A172 (cell line): ENCODE measurements around the gene KLHDC7B. TPM values are rescaled to one million over a fixed set of nuclear protein-coding genes. Genes with fewer than 3 reads are reported as not detected.
A peak's percentile ranks its signal among the peaks of the same experiment; 100 is the strongest.

ENCODE experiments used
- DNase-seq: peaks from one replicate; pipeline ENCODE4 v3.0.0-alpha.2; 2015; ENCODE audit warnings: low spot score
- total RNA-seq: library from RNA; depleted of rRNA; stranded (reverse); fragments of >200 nt; shearing (Covaris generic); gene quantifications from 2 replicates; pipeline ENCODE4 v1.2.3, GENCODE V29; 2014

The KLHDC7B gene
- total RNA-seq, 1 experiment from 2014 or later: not detected

DNA sequence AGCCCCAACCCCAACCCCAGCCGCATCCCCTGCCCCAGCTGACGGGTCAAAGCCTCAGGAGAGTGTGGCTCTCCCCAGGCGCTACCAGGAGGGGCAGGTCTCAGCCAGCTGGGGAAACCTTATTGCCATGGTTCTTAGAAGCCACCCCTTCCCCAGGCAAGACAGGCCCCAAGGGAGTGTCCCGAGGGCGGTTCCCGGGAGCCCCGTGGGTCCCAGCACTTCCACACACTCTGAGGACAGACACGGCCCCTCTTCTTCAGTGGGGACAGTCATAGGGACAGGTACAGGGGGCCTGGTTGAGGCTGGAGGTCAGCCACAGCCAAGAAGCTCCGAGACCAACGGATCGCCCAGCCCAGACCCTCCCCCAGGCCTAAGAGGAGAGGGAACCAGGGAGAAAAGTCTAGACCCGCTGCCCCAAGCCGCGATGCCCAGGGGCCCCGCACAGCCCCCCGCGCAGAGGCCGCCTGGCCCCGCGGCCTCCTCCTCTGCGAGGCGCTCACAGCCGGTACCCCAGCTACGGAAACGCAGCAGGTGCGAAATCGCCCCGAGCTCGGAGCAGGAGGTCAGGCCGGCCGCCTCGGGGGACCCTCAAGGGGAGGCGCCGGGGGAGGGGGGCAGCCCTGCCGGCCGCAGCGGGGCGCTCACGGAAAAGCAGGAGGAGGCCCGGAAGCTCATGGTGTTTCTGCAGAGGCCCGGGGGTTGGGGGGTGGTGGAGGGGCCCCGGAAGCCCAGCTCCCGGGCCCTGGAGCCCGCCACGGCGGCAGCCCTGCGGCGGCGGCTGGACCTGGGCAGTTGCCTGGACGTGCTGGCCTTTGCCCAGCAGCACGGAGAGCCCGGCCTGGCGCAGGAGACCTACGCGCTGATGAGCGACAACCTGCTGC lies 2.6 kb downstream of the KLHDC7B start:
- DNase-seq: no peak

DNA sequence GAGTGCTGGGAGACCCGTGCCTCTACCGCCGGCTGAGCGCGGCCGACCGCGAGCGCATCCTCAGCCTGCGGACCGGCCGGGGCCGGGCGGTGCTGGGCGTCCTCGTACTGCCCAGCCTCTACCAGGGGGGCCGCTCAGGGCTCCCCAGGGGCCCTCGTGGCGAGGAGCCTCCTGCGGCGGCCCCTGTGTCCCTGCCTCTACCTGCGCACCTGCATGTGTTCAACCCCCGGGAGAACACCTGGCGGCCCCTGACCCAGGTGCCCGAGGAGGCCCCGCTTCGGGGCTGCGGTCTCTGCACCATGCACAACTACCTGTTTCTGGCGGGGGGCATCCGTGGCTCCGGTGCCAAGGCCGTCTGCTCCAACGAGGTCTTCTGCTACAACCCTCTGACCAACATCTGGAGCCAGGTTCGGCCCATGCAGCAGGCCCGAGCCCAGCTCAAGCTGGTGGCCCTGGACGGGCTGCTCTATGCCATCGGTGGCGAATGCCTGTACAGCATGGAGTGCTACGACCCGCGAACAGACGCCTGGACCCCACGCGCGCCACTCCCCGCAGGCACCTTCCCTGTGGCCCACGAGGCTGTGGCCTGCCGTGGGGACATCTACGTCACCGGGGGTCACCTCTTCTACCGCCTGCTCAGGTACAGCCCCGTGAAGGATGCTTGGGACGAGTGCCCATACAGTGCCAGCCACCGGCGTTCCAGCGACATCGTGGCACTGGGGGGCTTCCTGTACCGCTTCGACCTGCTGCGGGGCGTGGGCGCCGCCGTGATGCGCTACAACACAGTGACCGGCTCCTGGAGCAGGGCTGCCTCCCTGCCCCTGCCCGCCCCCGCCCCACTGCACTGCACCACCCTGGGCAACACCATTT lies 3.5 kb downstream of the KLHDC7B start:
- DNase-seq: no peak

DNA sequence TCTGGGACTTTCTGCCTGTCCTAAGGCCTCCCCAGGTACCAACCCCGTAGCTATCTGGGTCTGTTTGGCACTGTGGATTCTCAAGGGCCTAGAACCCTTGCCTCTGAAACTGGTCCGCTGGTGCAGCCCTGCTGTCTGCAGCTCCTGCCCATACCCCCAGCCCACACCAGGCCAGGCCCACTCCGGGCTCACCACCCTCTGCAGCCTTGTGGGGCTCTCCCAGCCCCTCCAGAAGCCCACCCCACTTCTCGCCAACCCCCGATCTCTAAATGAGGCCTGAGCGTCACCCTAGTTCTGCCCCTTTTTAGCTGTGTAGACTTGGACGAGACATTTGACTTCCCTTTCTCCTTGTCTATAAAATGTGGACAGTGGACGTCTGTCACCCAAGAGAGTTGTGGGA lies 4.7 kb downstream of the KLHDC7B start:
- DNase-seq: no peak

DNA sequence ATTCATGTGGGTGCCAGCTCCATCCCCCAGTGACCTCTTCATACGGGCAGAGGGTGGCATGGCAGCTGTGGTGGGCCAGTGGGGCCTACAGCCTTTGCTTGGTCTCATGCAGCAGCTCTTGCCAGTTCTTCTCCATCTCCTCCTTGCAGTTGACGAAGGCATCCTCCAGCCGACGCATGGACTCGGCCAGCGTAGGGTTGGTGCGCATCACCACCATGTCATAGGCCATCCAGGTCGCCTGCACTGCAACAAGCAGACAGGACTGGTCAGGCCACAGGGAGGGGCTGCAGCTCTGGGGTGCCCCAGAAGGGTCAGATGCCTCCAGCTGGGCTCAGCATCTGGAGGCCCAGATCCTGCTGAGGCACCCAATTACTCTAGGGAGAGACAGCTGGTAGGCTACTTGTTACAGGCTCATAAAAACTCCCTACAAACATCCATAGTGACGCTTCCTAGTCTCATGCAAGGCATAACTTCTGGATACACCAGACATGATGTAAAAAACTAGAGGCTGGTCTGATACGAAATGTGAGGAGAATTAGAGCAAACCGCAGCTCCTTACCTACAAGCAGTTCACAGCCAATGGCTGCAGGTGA lies 5.6 kb downstream of the KLHDC7B start:
- DNase-seq: no peak

DNA sequence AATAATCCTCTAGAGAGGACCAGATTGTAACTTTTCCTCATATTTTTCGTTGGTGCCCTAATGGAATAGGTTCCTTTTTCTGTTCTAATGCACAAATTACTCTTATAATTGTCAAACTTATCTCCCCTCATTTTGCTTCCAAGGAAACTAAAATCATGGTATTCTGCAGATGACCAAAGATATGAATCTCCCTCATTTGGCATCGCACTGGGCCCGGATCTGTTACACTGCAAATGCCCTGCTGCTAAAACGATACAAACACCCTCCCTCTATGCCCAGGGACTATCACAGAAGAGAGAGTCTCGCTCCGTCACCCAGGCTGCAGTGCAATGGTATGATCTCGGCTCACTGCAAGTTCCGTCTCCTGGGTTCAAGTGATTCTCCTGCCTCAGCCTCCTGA lies 7.6 kb downstream of the KLHDC7B start:
- DNase-seq: no peak

DNA sequence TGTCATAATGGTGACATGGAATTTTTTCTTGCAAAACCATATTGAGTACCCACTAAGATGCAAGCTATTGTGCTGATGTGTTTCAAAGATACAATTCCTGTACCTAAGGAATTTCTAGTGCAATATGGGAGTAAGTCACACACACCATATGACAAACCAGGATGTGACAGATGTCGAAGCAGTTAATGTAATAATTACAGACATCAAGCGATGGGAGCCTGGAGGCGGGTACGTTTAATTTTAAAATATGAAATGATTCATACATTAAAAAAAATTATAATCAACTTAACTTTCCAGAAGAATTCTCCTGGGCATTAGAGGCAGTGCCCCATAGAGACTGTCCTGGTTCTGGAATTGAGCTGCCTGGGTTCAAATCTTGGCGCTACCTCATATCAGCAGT lies 11.0 kb downstream of the KLHDC7B start:
- DNase-seq: no peak

DNA sequence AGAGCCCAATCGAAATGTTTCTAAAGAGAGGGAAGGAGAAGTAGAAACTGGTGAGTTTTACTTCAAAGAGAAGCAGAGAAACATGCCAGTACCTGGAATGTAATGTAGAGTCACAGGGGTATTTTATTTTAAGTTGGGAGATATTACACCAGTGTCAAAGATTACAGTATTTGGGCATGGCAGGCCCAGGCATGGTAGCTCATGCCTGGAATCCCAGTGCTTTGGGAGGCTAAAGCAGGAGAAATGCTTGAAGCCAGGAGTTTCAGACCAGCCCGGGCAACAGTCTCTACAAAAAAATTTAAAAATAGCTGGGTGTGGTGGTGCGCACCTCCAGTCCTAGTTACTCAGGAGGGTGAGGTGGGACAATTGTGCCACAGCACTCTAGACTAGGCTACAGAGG lies 14.3 kb downstream of the KLHDC7B start:
- no peak for DNase-seq

DNA sequence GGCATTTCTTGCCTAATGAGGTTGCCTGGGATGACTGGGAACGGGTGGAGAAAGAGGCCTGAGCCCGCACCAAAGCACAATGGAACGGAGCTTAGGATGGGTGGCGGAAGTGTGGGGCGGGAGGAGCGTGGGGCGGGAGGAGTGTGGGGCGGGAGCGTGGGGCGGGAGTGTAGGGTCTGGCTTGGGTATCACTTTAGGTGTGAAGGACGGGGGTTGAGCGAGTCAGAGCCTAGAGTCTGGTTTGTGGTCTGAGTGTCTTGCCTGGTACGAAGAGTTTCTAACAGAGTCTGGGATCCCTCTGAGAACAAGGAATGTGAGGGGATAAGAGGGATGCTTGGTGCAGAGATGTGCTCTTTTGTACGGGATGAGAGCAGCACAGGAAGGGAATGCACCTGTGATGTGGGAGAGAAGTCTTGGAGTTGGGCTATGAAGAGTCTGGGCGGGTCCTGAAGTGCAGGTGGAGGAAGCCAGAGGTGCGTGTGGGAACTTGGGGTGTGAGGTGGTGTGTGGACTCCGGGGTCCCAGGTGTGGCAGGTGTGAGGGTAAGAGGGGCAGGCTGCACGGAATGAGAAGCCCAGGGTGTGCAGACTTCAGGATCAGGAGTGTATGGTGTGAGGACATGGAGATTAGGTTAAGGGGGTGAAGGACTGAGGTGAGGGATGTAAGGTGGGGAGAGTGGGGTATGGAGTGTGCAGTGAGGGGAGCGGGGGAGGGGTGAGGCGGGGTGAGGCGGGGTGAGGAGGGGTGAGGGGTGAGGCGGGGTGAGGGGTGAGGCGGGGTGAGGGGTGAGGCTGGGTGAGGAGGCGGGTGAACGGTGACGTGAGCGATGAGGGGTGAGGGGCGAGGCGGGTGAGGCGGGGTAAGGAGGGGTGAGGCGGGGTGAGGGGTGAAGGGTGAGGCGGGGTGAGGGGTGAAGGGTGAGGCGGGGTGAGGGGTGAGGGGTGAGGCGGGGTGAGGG lies 16.0 kb downstream of the KLHDC7B start:
- no peak for DNase-seq

DNA sequence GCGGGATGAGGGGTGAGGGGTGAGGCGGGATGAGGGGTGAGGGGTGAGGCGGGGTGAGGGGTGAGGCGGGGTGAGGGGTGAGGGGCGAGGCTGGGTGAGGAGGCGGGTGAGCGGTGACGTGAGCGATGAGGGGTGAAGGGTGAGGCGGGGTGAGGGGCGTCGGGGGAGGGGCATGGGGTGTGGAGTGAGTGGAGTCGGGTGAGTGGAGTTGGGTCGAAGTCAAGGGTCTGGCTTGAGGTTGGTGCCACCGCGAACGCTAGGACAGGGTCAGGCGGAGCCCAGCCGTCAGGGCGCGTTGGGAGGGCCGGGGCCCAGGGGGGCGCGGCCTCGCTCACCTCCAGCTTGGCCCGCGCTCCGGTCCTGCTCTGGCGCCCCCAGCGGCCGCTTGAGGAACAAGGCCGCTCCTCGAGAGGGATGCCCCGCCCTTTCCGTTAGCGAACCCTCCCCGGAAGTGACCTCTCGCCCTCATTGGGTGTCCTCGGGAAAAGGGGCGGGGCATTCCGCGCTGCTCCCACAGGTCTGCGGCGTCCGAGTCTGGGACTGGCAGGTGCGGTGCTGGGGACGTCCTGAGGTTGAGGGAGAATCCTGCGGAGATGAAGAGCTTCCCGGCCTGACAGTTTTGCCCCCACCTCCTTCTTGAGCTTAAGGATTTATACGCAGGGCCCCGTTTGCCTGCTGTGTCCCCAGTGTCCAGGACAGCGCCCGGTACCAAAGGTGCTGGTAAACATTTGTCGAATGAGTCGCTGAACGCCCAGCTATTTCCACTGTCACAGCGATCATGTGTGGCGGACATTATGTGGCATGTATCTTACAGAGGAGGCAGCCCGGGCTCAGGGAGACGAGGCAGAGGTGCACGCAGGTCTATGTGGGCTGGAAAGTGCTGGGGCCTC lies 17.1 kb downstream of the KLHDC7B start, which contains the start of gene SYCE3:
Gene SYCE3, minus strand, starts transcription at position 397 of the 890 bp plus-strand sequence. CDS start 6,514 bp downstream, outside the sequence.
- DNase-seq: peak; percentile 78

DNA sequence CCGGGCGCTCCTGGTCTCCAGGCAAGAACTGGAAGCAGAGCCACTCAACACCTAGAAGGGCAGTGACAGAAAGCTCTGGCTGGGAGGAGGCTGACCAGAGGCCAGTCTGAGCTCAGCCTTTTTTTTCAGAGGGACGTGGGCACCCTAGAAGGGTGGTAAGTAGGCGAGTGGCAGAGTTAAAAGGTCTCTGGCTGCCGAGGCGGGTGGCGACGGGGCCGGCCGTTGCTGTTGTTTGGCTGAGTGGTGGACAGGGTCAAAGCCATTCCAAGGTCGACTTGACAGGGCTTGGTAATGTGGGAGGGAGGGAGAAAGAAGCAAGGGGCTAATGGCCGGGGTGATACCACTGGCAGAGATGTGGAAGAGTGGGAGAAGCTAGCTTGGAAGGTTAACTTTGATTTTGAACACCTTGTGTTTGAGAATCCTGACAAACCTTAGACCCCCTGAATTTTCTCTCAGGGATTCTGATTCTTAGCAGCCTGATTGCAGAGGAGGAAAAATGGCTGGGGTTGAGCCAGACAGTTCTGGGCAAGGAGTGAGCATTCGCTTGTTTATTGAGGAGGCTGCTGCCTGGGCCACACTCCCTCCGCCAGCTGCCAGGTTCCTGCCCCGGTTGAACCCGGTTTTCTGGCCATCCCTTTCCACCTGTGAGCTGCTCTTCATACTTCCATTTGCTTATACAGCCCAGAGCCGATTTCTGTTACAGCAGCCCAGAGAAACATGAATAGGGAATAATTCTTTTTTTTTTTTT lies 17.9 kb downstream of the KLHDC7B start:
- no peak for DNase-seq

DNA sequence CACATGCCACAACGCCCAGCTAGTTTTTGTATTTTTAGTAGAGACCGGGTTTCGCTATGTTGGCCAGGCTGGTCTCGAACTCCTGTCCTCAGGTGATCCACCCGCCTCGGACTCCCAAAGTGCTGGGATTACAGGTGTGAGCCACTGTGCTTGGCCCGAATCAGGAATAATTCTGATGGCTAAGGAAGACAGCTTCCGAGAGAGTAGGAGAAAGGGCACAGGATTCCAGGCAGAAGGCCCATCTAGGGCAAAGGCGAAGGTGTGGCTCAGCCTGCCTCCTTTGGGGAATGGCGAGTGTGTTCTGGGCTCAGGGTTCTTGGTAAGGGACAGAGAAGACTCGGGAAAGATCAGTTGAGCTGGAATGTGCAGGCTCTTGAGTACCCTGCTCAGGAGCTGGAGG lies 18.6 kb downstream of the KLHDC7B start:
- DNase-seq: no peak

DNA sequence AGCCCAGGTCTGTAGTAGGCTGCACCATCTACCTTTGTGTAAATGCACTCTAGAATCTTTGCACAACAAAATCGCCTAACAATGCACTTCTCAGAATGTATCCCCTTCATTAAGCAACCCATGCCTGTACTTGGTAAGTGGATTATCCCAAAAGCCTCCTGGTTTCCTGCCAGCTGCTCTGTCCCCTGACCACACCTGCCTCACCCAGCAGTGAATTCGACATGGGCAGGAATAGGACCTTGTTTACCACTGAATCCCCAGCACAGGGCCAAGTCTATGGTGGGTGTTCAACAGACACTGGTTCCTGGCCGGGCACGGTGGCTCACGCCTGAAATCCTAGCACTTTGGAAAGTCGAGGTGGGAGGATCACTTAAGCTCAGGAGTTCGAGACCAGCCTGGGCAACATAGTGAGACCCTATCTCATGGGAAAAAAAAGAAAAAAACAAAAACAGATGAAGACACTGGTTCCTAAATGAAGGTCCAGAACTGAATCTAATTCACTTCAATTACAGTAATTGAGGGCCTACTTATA lies 22.1 kb downstream of the KLHDC7B start:
- DNase-seq: no peak

DNA sequence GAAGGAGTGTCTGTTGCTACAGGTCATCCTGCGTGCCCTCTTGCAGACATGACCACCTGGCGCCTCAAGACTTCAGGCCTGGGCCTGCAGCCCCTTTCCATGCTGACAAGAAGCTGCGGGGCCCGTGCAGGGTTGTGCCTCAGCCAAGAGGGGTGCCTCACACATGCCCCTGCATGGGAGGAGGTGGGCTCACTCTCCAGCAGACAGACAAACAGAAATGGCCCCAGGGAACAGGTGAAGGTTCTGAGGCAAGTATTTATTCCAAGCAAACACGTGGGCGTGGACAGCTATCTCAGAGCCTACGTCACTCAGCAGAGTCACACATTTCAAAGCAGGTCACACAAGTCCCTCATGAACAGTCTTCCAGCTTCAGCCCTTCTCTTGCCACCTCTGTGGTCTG lies 22.9 kb downstream of the KLHDC7B start:
- no peak for DNase-seq

DNA sequence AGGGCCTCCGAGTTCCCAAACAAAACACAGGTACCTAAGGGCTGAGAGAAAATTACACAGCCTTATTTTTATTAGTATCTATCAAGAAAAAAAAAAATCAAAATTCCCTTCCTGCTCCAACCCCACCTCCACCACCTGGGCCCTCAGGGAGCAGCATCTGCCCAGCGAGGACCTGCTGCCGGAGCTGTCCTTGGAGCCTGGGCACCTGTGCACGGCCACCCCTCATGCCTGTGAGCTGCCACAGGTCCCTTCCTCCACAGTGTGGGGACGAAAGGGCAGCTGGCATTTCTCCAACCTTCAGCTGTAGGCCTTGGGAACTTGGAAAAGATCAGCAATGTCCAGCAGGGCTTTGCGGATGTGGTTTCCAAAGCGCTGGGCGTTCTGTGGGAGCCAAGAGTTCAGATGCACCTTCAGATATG lies 23.4 kb downstream of the KLHDC7B start:
- DNase-seq: no peak

DNA sequence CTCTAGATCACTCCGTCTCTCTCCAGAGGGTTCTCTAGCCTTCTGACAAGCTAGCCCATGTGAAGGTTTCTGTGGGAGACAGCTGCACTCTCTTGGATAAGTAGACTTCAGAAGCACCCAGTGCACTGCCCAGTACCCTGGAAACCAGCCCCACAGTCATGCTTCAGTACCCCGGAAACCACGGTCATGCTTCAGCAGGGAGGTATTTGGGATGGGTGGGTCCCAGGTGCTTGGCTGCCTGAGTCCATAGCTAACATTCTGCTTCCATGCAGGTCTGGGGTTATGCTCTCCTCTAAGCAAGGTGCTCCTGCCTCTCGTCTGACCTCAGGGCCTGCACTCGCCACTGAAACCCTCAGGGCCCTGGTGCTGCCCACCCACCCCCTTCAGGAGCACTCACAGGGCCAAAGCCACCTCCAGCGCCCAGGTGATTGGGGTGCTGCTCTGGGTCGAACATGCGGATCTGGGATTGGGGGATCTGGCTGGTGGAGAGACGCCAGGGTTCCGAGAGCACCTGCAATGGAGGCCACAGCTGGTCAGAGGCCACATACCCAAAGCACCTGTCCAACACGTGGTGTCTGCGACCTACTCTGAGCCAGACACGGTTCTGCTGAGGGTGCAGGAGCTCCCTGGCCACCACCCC lies 24.3 kb downstream of the KLHDC7B start:
- no peak for DNase-seq

DNA sequence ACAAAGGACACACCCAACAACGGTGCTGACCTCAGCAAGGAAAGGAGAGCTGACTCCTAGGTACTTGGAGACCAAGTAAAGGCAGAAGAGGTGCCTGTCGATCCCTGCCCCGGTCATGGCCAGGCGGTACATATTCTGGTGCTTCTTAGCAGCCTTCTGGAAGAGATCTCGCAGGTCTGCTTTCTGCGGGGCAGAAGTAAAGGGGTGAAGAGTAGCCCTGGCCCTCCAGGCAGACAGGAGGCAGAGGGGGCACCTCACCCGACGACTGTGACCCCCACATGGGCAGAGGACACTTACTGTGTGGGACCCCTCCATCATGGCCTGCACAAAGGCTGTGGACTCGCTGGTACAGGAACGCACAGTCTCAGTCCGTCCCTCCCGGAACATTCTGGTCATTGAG lies 25.2 kb downstream of the KLHDC7B start:
- no peak for DNase-seq

DNA sequence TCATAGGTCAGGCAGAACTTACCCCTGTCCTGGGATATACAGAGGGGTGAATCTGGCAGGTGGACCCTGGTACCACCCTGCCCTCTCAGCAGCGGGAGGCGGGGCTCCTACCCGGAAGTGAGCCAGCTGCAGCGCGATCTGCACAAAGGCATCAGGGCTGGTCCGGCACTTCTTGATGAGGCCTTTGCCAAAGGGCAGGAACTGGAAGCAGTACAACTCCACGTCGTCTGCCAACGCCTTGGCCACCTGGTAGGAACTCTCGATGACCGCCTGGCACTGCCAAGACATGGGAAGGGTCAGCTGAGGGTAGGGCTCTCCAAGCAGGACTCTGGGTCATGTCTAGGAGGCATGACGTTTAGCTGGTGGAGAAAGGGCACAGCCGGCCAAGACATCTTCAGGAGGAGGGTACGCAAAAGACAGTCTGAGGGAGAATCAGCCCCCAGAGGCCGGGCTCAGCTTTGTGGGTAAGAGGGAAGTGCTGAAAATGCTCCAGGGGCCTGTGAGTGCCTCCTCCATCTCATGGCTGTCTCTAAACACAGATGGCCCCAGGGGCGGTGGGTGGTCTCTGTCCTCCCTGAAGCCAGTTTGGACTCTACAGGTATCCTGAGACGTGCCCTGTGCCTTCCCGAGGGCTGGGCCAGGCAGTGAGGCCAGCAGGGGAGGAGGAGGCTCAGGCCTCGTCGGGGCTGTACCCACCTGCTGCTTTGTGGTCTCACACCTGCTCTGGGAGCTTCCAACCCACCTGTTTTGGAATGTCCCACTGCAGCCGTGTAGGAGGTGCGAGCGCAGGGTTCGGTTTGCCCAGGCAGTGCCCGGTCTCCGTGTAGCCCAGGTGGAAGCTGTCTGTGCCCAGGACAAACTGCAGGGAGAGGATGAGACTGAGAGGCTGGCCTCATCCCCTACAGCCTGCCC lies 25.8 kb downstream of the KLHDC7B start:
- DNase-seq: no peak

DNA sequence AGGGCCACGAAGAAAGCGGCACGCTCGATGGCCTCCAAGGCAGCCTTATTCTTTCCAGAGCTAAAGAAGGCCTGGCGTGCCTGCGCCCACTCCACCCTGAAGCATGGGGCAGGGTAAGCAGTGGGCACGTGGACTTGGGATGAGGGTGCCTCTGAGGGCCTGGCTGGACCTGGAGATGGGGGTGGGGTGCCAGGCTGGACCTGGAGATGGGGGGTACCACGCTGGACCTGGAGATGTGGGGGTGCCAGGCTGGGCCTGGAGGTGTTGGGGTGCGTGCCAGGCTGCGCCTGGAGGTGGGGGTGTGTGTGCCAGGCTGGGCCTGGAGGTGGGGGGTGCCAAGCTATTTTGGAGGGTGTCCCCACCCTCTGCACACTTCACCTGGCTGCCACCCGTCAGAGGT lies 27.3 kb downstream of the KLHDC7B start:
- no peak for DNase-seq
